ENCODE measurements around the gene STIMATE. TPM values are rescaled to one million over a fixed set of nuclear protein-coding genes. Genes with fewer than 3 reads are reported as not detected.

Gene STIMATE
- total RNA-seq (2013): 17.9 TPM
- polyA plus RNA-seq (10 to 100 TPM in 2 of 3 donors, 1 to 10 TPM in 1; 8.9 to 49.9 (median 11.7) TPM), polyA minus RNA-seq (19.3 and 25.2 TPM in 2 replicates), total RNA-seq (0.23 to 1.7 (median 1.1) reads per million in 11 experiments)

GRCh38 chr3:52897130-52898122 is at the start of gene STIMATE:
STIMATE (minus strand) TSS chr3:52897548; CDS start chr3:52897450, 98 bp downstream.
- H2AFZ ChIP-seq (ENCODE audit: insufficient read depth, low read depth, low read length, poor library complexity, severe bottlenecking): peak within 1 kb of the TSS; percentile 84
- no peak for TF ChIP-seq CTCF (IDR thresholded peaks at IDR 0.05)
- peaks cover 51% of the 10 kb centered on the region for H3K4me1 Mint-ChIP-seq
- H3K9me3 ChIP-seq (replicated peaks in 1 of 2; ENCODE audit: control insufficient read depth in 1 of 2, insufficient read depth in 1 of 2, low read length in 2 of 2): no peaks in the 10 kb centered on the region
- peak within 1 kb of the TSS; percentile 98 for H3K4me2 ChIP-seq (replicated peaks; ENCODE audit: extremely low read depth, low read length, poor library complexity, severe bottlenecking)
- peak; percentile 66 to 75 (median 67) for DNase-seq
- peaks cover 0 to 2% (median 0%) of the 10 kb centered on the region in 7 donors for H3K9me3 Mint-ChIP-seq
- H3K27ac ChIP-seq (ENCODE audit: low read depth in 1 of 2, low read length in 2 of 2): peak within 1 kb of the TSS in 1 of 2 donors; percentile 74
- peak within 1 kb of the TSS; percentile 83 for H3K9ac ChIP-seq (ENCODE audit: insufficient read depth, low read length, poor library complexity, severe bottlenecking)
- peaks cover 9% of the 10 kb centered on the region for H4K20me1 ChIP-seq (ENCODE audit: insufficient read depth, low read length)
- no peaks in the 10 kb centered on the region for H3K36me3 ChIP-seq (replicated peaks in 1 of 2; ENCODE audit: control insufficient read depth in 1 of 2, insufficient read depth in 2 of 2, low read length in 2 of 2)
- H3K4me3 ChIP-seq (replicated peaks in 1 of 3; ENCODE audit: low read depth in 2 of 3, low read length in 3 of 3): peak within 1 kb of the TSS; percentile 72 to 91 (median 81)
- H3K4me3 Mint-ChIP-seq: peak within 1 kb of the TSS; percentile 95 to 97
- peaks cover 46 to 57% of the 10 kb centered on the region in 2 donors for H3K4me1 ChIP-seq (ENCODE audit: control insufficient read depth in 1 of 2, insufficient read depth in 2 of 2, low read length in 2 of 2)
- no peaks in the 10 kb centered on the region for H3K27me3 ChIP-seq (ENCODE audit: control insufficient read depth in 2 of 2, insufficient read depth in 2 of 2, low read length in 2 of 2)
- peaks cover 15 to 23% of the 10 kb centered on the region in 2 donors for H3K36me3 Mint-ChIP-seq
- WGBS (ENCODE audit: insufficient coverage): under 1% methylated on average over 82 of the region's 85 CpGs
- peaks cover 0 to 3% (median 1%) of the 10 kb centered on the region in 3 donors for H3K27me3 Mint-ChIP-seq (ENCODE audit: low read depth in 3 of 3)
- peak within 1 kb of the TSS; percentile 78 to 93 (median 85) for H3K27ac Mint-ChIP-seq
- intact Hi-C loops (cut with micrococcal nuclease): loop anchor here in 1 of 2 donors (10.0 kb wide), 1 partner anchor 357 kb away; the partner anchor contains the start of gene TKT
- peaks cover 46% of the 10 kb centered on the region for H3K79me2 ChIP-seq (ENCODE audit: insufficient read depth, low read length)

GRCh38 chr3:52939600-52939999 is 42.3 kb upstream of the STIMATE start:
- H3K36me3 Mint-ChIP-seq: peaks cover 10 to 20% of the 10 kb centered on the region in 2 donors
- Histone ChIP-seq H3K9me3 (replicated peaks in 1 of 2; ENCODE audit: control insufficient read depth in 1 of 2, insufficient read depth in 1 of 2, low read length in 2 of 2) (no peaks in the 10 kb centered on the region), H3K9ac (ENCODE audit: insufficient read depth, low read length, poor library complexity, severe bottlenecking) (no peak overlapping the region), H3K79me2 (ENCODE audit: insufficient read depth, low read length) (no peaks in the 10 kb centered on the region), H3K4me3 (replicated peaks in 1 of 3; ENCODE audit: low read depth in 2 of 3, low read length in 3 of 3) (no peak overlapping the region), H2AFZ (ENCODE audit: insufficient read depth, low read depth, low read length, poor library complexity, severe bottlenecking) (no peak overlapping the region), H3K36me3 (replicated peaks in 1 of 2; ENCODE audit: control insufficient read depth in 1 of 2, insufficient read depth in 2 of 2, low read length in 2 of 2) (no peaks in the 10 kb centered on the region), H3K27ac (ENCODE audit: low read depth in 1 of 2, low read length in 2 of 2) (no peak overlapping the region), H3K4me1 (ENCODE audit: control insufficient read depth in 1 of 2, insufficient read depth in 2 of 2, low read length in 2 of 2) (no peaks in the 10 kb centered on the region), H3K4me2 (replicated peaks; ENCODE audit: extremely low read depth, low read length, poor library complexity, severe bottlenecking) (no peak overlapping the region), H3K27me3 (ENCODE audit: control insufficient read depth in 2 of 2, insufficient read depth in 2 of 2, low read length in 2 of 2) (no peaks in the 10 kb centered on the region), H4K20me1 (ENCODE audit: insufficient read depth, low read length) (no peaks in the 10 kb centered on the region)
- H3K9me3 Mint-ChIP-seq: no peaks in the 10 kb centered on the region
- no peak overlapping the region for H3K27ac Mint-ChIP-seq
- H3K4me3 Mint-ChIP-seq: no peak overlapping the region
- no peak for DNase-seq
- intact Hi-C loops (cut with micrococcal nuclease): loop anchor here in 1 of 2 donors (10.0 kb wide), 1 partner anchor 135 kb away; no protein-coding TSS in a partner anchor
- H3K27me3 Mint-ChIP-seq (ENCODE audit: low read depth in 3 of 3): peaks cover 0 to 1% (median 0%) of the 10 kb centered on the region in 3 donors
- H3K4me1 Mint-ChIP-seq: peaks cover 2% of the 10 kb centered on the region
- no peak for TF ChIP-seq CTCF (IDR thresholded peaks at IDR 0.05)
